Measurements from ENCODE around the gene CD59.

- no peak for TF ChIP-seq KAT2B (IDR thresholded peaks at IDR 0.05; ENCODE audit: low read depth, low read length)
- no peak for TF ChIP-seq ZNF79 (CRISPR knock-in tag; IDR thresholded peaks at IDR 0.05; ENCODE audit: low read depth)
- no peak for TF ChIP-seq TFAM (CRISPR knock-in tag; conservative IDR thresholded peaks at IDR 0.05)
- no peak for TF ChIP-seq RFX5 (IDR thresholded peaks at IDR 0.05; ENCODE audit: low read depth, low read length)
- no peak for TF ChIP-seq TRIM28 (IDR thresholded peaks at IDR 0.05)
Observed at GRCh38 chr11:33682446-33682845, 53.8 kb downstream of the CD59 start.

Data from K562 (cell line).